Measurements from ENCODE around the gene PARP6.

Gene PARP6, protein sequence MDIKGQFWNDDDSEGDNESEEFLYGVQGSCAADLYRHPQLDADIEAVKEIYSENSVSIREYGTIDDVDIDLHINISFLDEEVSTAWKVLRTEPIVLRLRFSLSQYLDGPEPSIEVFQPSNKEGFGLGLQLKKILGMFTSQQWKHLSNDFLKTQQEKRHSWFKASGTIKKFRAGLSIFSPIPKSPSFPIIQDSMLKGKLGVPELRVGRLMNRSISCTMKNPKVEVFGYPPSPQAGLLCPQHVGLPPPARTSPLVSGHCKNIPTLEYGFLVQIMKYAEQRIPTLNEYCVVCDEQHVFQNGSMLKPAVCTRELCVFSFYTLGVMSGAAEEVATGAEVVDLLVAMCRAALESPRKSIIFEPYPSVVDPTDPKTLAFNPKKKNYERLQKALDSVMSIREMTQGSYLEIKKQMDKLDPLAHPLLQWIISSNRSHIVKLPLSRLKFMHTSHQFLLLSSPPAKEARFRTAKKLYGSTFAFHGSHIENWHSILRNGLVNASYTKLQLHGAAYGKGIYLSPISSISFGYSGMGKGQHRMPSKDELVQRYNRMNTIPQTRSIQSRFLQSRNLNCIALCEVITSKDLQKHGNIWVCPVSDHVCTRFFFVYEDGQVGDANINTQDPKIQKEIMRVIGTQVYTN

GRCh38 chr15:72272213-72272996 lies at the start of gene PARP6:
Gene PARP6 (minus strand): TSS chr15:72272554. CDS start chr15:72267477, 5,077 bp downstream.
- peak; percentile 69 for DNase-seq

GRCh38 chr15:72319985-72320671 lies 47.8 kb upstream of the PARP6 start, which contains the start of gene CELF6:
Gene CELF6 (minus strand): TSS chr15:72320157. CDS start chr15:72319874, 283 bp downstream.
- peak; percentile 61 for DNase-seq

DNA sequence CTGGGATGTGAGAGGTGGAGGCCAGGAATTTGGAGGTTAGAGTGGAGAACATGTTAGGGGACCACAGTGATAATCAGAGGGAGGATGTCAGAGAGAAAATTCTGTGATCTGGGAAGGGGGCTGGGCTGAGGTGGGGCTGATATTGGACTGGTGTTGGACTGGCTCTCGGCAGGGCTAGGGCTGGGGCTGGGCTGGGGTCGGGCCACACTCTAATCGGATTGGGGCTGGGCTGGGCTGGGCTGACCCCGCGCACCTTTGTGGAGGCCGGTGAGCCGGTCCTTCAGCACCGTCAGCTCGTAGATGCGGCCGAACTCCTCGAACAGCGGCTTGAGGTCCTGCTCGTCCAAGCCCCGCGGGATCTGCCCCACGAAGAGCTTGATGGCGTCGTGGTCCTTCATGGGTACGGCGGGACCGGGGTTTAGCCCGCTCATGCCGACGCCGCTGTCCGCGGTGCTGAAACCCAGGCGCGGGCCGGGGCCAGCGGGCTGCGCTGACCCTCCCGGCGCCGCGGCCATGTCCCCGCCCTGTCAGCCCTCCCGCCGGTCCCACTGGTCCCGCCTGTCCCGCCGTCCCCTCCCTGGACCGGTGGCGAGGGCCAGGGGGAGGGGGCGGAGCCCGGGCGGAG lies 47.1 kb upstream of the PARP6 start:
- no peak for DNase-seq

DNA sequence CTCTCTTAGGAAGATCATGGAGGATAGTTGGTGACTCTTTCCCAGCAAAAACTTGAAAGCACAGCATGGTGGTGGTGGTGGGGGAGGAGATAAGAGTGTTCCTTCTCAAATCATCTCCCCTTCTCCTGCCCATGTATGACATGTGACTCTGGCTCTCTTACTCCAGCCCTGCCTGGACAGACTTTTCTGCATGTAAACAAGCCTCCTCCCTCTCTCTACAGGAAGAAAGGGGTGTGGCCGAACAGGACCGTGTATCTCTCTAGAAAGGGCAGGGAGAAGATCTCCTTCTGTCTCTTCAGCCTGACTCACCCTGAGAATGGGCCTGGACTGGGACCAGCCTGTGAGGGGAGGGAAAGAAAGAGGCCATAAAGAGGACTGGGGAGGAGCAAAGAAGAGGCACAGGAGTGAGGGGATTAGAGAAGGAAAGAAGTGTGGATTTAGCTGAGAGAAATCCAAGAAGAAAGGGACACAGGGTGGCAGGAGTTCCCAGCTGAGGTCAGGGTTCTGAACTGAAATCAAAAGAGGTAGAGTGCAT lies 46.1 kb upstream of the PARP6 start:
- no peak for DNase-seq

DNA sequence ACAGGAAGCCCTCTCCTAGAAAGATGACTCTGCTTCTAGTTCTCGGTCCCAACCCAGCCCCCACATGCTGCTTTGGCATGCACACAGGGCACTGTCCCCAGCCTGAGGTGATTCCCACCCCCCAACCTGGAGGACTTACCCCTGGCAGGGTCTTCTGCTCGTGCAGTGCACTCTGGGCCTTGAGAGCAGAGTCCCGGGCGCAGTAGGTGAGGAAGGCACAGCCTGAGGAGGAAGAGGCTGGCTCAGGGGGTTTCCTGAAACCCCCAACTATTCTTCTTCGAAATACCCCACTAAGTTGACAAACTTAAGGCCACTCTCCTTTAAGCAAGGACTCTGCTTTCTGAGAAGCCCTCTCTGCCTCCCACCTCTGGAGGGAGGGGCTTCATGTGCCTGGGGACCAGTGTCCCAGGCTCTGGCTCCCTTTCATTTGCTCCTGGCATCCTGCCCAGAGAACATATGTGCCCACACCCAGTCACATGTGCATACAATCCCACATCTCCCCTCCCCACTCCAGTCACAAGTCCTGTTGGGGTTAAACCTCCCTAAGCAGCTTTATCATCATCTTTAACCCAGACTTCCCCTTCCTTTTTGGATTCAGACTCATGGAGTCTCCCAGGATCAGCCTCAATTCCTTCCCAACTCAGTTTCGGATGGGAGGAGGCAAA lies 43.5 kb upstream of the PARP6 start:
- DNase-seq, result peak; percentile 21

GRCh38 chr15:72313881-72314280 lies 41.5 kb upstream of the PARP6 start:
- no peak for DNase-seq

DNA sequence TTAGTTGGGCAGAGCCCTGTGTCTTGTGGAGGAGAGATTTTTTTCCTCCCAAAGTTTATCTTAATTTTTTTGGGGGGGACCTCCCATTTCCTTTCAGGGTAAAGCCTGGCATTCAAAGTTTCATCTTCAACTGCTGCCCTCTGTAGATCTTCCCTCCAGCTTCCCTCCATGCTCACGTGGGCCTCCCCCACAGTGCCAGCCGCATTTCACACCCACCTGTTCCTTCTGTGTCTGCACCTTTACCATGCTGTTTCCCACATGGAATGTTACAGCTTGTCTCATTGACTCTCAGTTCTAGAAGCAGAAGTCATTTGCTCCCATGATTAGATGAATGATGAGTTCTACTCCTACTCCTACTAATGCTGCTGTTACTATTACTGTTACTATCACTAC lies 41.1 kb upstream of the PARP6 start:
- DNase-seq, result no peak

DNA sequence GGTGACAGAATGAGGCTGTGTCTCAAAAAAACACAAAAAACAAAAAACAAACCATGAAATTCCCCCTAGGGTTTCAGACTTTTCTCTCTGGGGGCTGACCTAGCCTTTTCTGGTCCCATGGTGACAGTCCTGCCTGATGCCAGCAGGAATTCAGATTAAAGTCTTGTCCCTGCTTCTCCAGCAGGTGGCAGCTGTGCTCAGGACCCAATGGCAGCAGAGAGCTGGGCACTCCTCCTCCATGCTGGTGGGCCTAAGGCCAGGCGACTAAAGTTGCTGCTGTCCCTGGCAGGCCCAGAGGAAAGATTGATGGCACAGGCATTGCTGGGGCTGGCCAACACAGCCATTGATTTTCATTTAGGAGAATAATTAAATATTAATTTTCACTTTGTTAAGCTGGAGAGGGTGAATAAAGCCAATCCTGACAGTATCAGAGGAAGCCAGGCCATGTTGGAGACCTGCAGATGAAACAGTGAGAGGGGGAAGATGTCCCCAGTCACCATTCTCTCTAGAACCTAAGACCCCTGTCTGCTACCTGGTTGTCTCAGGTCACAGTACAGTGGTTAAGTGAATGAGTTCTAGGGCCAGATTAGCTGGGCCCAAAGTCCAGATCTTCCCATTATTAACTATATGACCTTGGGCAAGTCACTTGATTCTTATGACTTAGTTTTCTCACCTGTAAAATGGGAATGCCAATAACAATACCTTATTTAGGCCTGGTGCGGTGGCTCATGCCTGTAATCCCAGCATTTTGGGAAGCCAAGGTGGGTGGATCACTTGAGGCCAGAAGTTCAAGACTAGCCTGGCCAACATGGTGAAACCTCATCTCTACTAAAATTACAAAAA lies 40.5 kb upstream of the PARP6 start:
- DNase-seq, result peak; percentile 8

- DNase-seq, result no peak
Measured at GRCh38 chr15:72307026-72307425, 34.7 kb upstream of the PARP6 start.

- DNase-seq, result peak; percentile 31
Measured at GRCh38 chr15:72306211-72306785, 33.9 kb upstream of the PARP6 start.

DNA sequence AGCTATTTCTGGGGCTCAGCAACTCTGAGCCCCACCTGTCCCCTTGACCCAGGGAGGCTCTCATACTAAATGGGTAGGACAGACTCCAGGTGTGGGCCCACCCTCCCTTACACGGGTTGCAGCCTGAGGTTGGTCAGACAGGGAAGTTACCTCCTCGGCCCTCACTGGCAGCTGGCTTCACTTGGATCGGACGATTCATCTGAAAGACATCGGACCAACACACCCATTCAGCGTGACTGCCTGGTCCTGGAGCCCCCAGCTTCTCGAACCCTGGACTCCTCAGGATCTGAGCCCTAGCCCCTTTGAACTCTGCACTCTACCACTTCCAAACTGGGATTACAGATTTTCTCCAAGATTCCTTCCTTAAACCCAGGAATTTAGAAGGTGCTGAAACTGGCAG lies 32.2 kb upstream of the PARP6 start:
- no peak for DNase-seq

DNA sequence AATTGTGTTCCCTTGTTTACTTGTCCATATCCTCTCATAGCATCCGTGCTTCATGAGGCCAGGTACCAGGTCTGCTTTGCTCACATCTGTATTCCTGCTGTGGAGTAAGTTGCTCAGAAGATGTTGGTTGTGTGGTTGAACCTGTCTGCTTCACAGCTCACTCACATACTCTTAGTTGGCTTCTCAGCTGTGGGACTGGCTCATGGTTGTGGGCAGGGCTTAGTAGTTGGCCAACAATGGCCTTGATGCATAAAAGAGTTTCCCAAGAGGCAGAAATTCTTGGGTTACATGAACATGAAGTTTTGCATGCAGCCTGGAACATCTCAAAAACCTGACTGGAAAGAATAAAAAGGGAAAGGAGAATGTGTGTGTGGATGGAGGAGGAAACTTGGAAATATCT lies 30.6 kb upstream of the PARP6 start:
- DNase-seq, result no peak

- DNase-seq, result no peak
Measured at GRCh38 chr15:72289597-72290325, 17.4 kb upstream of the PARP6 start.

DNA sequence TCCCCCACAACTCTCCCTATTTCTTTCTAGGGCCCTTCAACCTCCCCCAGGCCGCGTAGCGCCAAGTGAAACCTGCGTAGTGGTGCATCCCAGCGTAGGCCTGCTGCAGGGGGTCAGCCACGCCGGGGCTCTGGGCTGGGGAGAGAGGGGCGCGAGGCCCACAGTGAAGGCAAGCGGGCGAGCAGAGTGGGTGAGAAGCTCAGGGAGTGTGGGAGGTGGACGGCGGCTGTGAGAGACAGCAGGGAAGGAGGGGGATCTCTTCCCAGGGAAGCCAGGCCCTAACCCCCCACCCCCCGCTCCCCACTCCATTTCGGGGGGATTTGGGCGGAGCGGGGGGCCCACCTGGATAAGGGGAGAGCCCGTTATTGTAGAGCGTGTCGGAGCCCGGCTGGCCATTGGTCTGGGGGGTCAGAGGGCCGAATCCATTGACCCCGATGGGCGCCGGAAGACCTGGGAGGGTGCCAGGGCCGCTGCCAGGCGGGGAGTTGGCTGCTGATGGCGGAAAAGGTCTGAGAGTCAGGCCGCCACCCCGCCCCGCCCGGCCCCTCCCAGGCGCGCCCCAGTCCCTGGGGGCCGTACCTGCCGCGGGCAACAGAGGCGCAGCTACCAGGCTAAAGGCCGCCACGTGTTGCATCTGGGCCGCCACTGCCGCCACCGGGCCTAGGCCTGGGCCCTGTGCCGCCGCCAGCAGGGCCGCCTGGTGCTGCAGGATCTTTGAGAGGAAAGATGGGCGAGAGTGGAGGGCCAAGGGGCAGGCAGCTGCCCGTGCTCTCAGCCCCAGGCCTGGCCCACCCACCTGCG lies 16.6 kb upstream of the PARP6 start:
- no peak for DNase-seq

DNA sequence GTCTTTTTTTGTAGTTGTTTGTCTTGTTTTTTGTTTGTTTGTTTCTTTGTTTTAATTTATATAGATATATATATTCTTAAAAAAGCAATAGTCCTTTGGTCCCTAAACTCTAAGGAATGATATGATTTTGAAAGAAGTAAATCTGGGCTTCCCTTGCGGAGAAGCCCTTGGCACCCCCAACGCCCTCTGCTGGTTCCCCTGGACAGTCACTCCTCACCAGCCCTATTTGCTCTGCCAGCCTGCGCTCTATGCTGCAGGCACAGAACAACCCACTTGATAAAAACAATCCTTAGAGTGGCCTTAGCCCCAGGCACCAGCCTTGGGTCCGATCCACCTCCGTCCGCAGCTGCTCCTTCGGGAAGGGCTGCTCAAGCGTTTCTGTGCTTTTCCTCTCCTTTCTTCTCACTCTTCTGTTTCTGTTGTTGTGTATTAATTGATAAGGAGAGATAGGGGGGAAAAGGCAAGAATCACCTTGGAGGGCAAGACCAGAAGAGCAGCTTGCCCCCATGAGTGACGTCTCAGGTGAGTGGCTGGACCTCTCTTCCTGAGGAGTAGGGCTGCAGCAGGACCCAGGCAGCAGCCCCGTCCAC lies 13.7 kb upstream of the PARP6 start:
- DNase-seq, result no peak

- DNase-seq, result no peak
Measured at GRCh38 chr15:72285402-72285801, 13.0 kb upstream of the PARP6 start.

DNA sequence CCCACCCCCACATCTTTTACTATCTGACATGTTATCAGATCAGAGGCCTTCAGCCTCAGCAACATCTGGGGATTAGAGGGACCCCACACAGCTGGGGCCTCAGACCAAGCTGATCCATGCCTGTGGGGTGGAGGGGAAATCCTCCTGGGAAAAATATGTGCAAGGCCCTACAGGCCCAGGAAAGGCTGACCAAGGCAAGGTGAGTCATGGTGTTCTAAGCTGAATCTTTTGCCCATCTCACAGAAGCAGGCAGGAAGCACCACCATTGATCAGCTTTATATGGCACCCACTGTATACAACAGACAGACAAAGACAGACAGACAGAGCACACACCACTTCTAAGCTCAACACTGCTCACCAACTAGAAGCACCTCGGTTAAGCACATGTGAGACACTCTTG lies 12.4 kb upstream of the PARP6 start:
- no peak for DNase-seq

GRCh38 chr15:72281713-72282112 lies 9.4 kb upstream of the PARP6 start:
- no peak for DNase-seq
